Calu3 (cell line): ENCODE data around the gene ERLEC1. TPM values are rescaled to one million over a fixed set of nuclear protein-coding genes. Genes with fewer than 3 reads are reported as not detected.

Experiments used
- BruUV-seq: library from RNA; stranded (reverse); fragments of 400-500 nt; replicated peaks from 2 replicates; lab custom pipeline; 2021; lab: Mats Ljungman, UMichigan
- CTCF ChIA-PET: fragments of 300-600 bp; sonication (Branson Sonifier 250); formaldehyde crosslinking; loops from one replicate; lab custom pipeline; 2022; ENCODE audit warnings: antibody characterized with exemption; lab: Charles Lee
- DNase-seq: peaks from one replicate; pipeline ENCODE4 v3.0.0; 2022
- H3K27ac Mint-ChIP-seq: one replicate; pipeline ENCODE4 v1.8.0; 2022; ENCODE audit warnings: mixed read lengths; ENCODE audit not compliant: unreplicated experiment
- H3K27me3 Mint-ChIP-seq: one replicate; pipeline ENCODE4 v1.8.0; 2022; ENCODE audit warnings: mixed read lengths; ENCODE audit not compliant: unreplicated experiment
- H3K36me3 Mint-ChIP-seq: one replicate; pipeline ENCODE4 v1.8.0; 2022; ENCODE audit warnings: mild to moderate bottlenecking, moderate library complexity, mixed read lengths; ENCODE audit not compliant: insufficient read depth, unreplicated experiment
- H3K4me1 Mint-ChIP-seq: one replicate; pipeline ENCODE4 v1.8.0; 2022; ENCODE audit warnings: mild to moderate bottlenecking, low read depth, mixed read lengths; ENCODE audit not compliant: unreplicated experiment
- H3K4me3 Mint-ChIP-seq: one replicate; pipeline ENCODE4 v1.8.0; 2022; ENCODE audit warnings: mild to moderate bottlenecking, low read depth, moderate library complexity, mixed read lengths; ENCODE audit not compliant: unreplicated experiment
- H3K9me3 Mint-ChIP-seq: one replicate; pipeline ENCODE4 v1.8.0; 2022; ENCODE audit warnings: low read depth, mixed read lengths; ENCODE audit not compliant: unreplicated experiment
- CTCF ChIP-seq: fragments of 200-600 bp; IDR thresholded peaks from one replicate; pipeline ENCODE4 v1.8.0; 2022; ENCODE audit warnings: antibody characterized with exemption; ENCODE audit not compliant: unreplicated experiment
- intact Hi-C: fragments of 100-400 bp; cut with micrococcal nuclease; formaldehyde crosslinking; loops from one replicate; pipeline ENCODE4 v1.10.0; 2022; ENCODE audit not compliant: unreplicated experiment
- total RNA-seq: library from RNA; stranded (reverse); gene quantifications from 2 replicates; pipeline ENCODE4 v1.2.3, GENCODE V29; 2022

ERLEC1 gene
- total RNA-seq, 1 experiment from 2014 or later: 51.9 TPM

GRCh38 chr2:53782676-53783075 is 4.2 kb upstream of the ERLEC1 start:
- Mint-ChIP-seq H3K27ac (no peak overlapping the region), H3K27me3 (no peaks in the 10 kb centered on the region)

GRCh38 chr2:53784436-53784835 is 2.4 kb upstream of the ERLEC1 start:
- CTCF ChIA-PET: no interaction called here

More at GRCh38 chr2:53782676-53783075, 4.2 kb upstream of the ERLEC1 start:
- peaks cover 29% of the 10 kb centered on the region for H3K36me3 Mint-ChIP-seq
- no peak for TF ChIP-seq CTCF
- intact Hi-C loops: no loop called here
- H3K4me3 Mint-ChIP-seq: no peak overlapping the region
- CTCF ChIA-PET: interaction anchor here (0.9 kb wide), 1 partner anchor 1222 kb away, joined by 4 read pairs; no protein-coding TSS in a partner anchor
- no peaks in the 10 kb centered on the region for H3K9me3 Mint-ChIP-seq
- no TSS peak for BruUV-seq
- DNase-seq: no peak
- peaks cover 10% of the 10 kb centered on the region for H3K4me1 Mint-ChIP-seq

GRCh38 chr2:53785366-53785765 is 1.5 kb upstream of the ERLEC1 start:
- Mint-ChIP-seq H3K36me3 (peaks cover 29% of the 10 kb centered on the region), H3K27ac (peak overlapping the region; percentile 30), H3K9me3 (no peaks in the 10 kb centered on the region), H3K4me1 (peaks cover 10% of the 10 kb centered on the region), H3K27me3 (no peaks in the 10 kb centered on the region), H3K4me3 (peak overlapping the region; percentile 94)
- DNase-seq: no peak
- intact Hi-C loops: no loop called here
- TF ChIP-seq CTCF: no peak
- CTCF ChIA-PET: no interaction called here
- BruUV-seq: no TSS peak

More at GRCh38 chr2:53784436-53784835, 2.4 kb upstream of the ERLEC1 start:
- BruUV-seq: no TSS peak
- Mint-ChIP-seq H3K36me3 (peaks cover 37% of the 10 kb centered on the region), H3K9me3 (no peaks in the 10 kb centered on the region), H3K27ac (peak overlapping the region; percentile 30), H3K4me1 (peaks cover 10% of the 10 kb centered on the region), H3K27me3 (no peaks in the 10 kb centered on the region), H3K4me3 (no peak overlapping the region)
- no peak for DNase-seq
- intact Hi-C loops: no loop called here
- no peak for TF ChIP-seq CTCF

GRCh38 chr2:53786352-53786704 is 516 bp upstream of the ERLEC1 start:
- H3K4me1 Mint-ChIP-seq: peaks cover 18% of the 10 kb centered on the region
- CTCF ChIA-PET: no interaction called here
- intact Hi-C loops: no loop called here
- BruUV-seq: no TSS peak
- peaks cover 29% of the 10 kb centered on the region for H3K36me3 Mint-ChIP-seq
- no peaks in the 10 kb centered on the region for H3K9me3 Mint-ChIP-seq
- H3K27me3 Mint-ChIP-seq: no peaks in the 10 kb centered on the region
- peak overlapping the region; percentile 94 for H3K4me3 Mint-ChIP-seq
- no peak for TF ChIP-seq CTCF
- peak overlapping the region; percentile 86 for H3K27ac Mint-ChIP-seq
- peak; percentile 4 for DNase-seq
